ENCODE measurements around the gene LCE1C.

GRCh38 chr1:152855661-152856060, 49.2 kb upstream of the LCE1C start:
- TF ChIP-seq TCF4 (CRISPR knock-in tag; IDR thresholded peaks at IDR 0.05; ENCODE audit: borderline replicate concordance), result no peak
- TF ChIP-seq PATZ1 (CRISPR knock-in tag; IDR thresholded peaks at IDR 0.05; ENCODE audit: borderline replicate concordance), result no peak
- TF ChIP-seq CSRNP3 (CRISPR knock-in tag; IDR thresholded peaks at IDR 0.05), result no peak
- no peak for TF ChIP-seq BACH2 (CRISPR knock-in tag; IDR thresholded peaks at IDR 0.05; ENCODE audit: borderline replicate concordance)
- no peak for TF ChIP-seq TSHZ2 (CRISPR knock-in tag; IDR thresholded peaks at IDR 0.05)
- no peak for TF ChIP-seq OSR1 (CRISPR knock-in tag; IDR thresholded peaks at IDR 0.05)
